ENCODE results near the gene RILPL1. TPM values are rescaled to one million over a fixed set of nuclear protein-coding genes. Genes with fewer than 3 reads are reported as not detected.
A peak's percentile ranks its signal among the peaks of the same experiment; 100 is the strongest.
"Not testable (repeated sequence)": the region's sequence is repeated elsewhere in the genome, so short reads cannot be mapped to it uniquely, and the experiment has no call there.

The RILPL1 gene, protein sequence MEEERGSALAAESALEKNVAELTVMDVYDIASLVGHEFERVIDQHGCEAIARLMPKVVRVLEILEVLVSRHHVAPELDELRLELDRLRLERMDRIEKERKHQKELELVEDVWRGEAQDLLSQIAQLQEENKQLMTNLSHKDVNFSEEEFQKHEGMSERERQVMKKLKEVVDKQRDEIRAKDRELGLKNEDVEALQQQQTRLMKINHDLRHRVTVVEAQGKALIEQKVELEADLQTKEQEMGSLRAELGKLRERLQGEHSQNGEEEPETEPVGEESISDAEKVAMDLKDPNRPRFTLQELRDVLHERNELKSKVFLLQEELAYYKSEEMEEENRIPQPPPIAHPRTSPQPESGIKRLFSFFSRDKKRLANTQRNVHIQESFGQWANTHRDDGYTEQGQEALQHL
- 4.9 and 7.8 TPM in 2 replicates for total RNA-seq
- polyA plus RNA-seq: 12.6 and 15.8 TPM in 2 replicates
- 15.0 and 18.0 TPM in 2 replicates for polyA plus RNA-seq (2012)
- polyA minus RNA-seq (ENCODE audit: low replicate concordance): 12.4 and 20.9 TPM in 2 replicates

GRCh38 chr12:123533672-123534643, at the start of gene RILPL1:
Gene RILPL1, minus strand, starts transcription at chr12:123533719. Its CDS starts 237 bp downstream, at chr12:123533482.
- Histone ChIP-seq H3K4me3 (replicated peaks in 1 of 4; ENCODE audit: control extremely low read depth in 1 of 4, insufficient read depth in 1 of 4, low read depth in 3 of 4, low read length in 4 of 4) (peak within 1 kb of the TSS; percentile 50 to 76 (median 60)), H3K27ac (ENCODE audit: insufficient read depth, low read length) (peak within 1 kb of the TSS; percentile 51), H3K4me1 (ENCODE audit: control insufficient read depth, extremely low read depth, insufficient read depth, low read length) (no peaks in the 10 kb centered on the region), H3K9ac (ENCODE audit: insufficient read depth, low read length) (peak within 1 kb of the TSS; percentile 65), H3K4me2 (ENCODE audit: extremely low read depth, insufficient read depth, low read length) (peak within 1 kb of the TSS; percentile 82), H3K79me2 (ENCODE audit: control insufficient read depth, insufficient read depth, low read length) (peaks cover 18% of the 10 kb centered on the region), H2AFZ (ENCODE audit: low read length) (peak within 1 kb of the TSS; percentile 93), H3K27me3 (ENCODE audit: control insufficient read depth, insufficient read depth, low read length) (no peaks in the 10 kb centered on the region), H3K9me3 (ENCODE audit: control insufficient read depth, insufficient read depth, low read depth, low read length) (no peaks in the 10 kb centered on the region), H4K20me1 (ENCODE audit: control insufficient read depth, extremely low read depth, insufficient read depth, low read length) (no peaks in the 10 kb centered on the region), H3K36me3 (ENCODE audit: control insufficient read depth, insufficient read depth, low read length) (no peaks in the 10 kb centered on the region)
- DNase-seq (ENCODE audit: low read depth in 2 of 2): peak; percentile 41 to 49
- TF ChIP-seq CTCF (conservative IDR thresholded peaks at IDR 0.05 in 1 of 2, IDR thresholded peaks at IDR 0.05 in 1 of 2; ENCODE audit: low read depth in 1 of 2, low read length in 2 of 2) (peak; percentile 2 to 11), EZH2 (IDR thresholded peaks at IDR 0.05; ENCODE audit: low read length, missing control alignments) (no peak)

- no peaks in the 10 kb centered on the region for H3K27me3 ChIP-seq (ENCODE audit: control insufficient read depth, insufficient read depth, low read length)
- no peak overlapping the region for H2AFZ ChIP-seq (ENCODE audit: low read length)
- TF ChIP-seq CTCF (conservative IDR thresholded peaks at IDR 0.05 in 1 of 2, IDR thresholded peaks at IDR 0.05 in 1 of 2; ENCODE audit: low read depth in 1 of 2, low read length in 2 of 2) (no peak), EZH2 (IDR thresholded peaks at IDR 0.05; ENCODE audit: low read length, missing control alignments) (no peak)
- no peaks in the 10 kb centered on the region for H3K9me3 ChIP-seq (ENCODE audit: control insufficient read depth, insufficient read depth, low read depth, low read length)
- no peak overlapping the region for H3K4me2 ChIP-seq (ENCODE audit: extremely low read depth, insufficient read depth, low read length)
- no peak overlapping the region for H3K9ac ChIP-seq (ENCODE audit: insufficient read depth, low read length)
- no peaks in the 10 kb centered on the region for H3K36me3 ChIP-seq (ENCODE audit: control insufficient read depth, insufficient read depth, low read length)
- no peak overlapping the region for H3K4me3 ChIP-seq (replicated peaks in 1 of 4; ENCODE audit: control extremely low read depth in 1 of 4, insufficient read depth in 1 of 4, low read depth in 3 of 4, low read length in 4 of 4)
- peaks cover 26% of the 10 kb centered on the region for H3K79me2 ChIP-seq (ENCODE audit: control insufficient read depth, insufficient read depth, low read length)
- no peak overlapping the region for H3K27ac ChIP-seq (ENCODE audit: insufficient read depth, low read length)
- DNase-seq (ENCODE audit: low read depth in 2 of 2): no peak
- H3K4me1 ChIP-seq (ENCODE audit: control insufficient read depth, extremely low read depth, insufficient read depth, low read length): peaks cover 4% of the 10 kb centered on the region
- no peaks in the 10 kb centered on the region for H4K20me1 ChIP-seq (ENCODE audit: control insufficient read depth, extremely low read depth, insufficient read depth, low read length)
These were observed 47.3 kb upstream of the RILPL1 start for GRCh38 chr12:123580772-123581171.

GRCh38 chr12:123578829-123579228, 45.3 kb upstream of the RILPL1 start:
- not testable (repeated sequence) for H3K27me3 ChIP-seq (ENCODE audit: control insufficient read depth, insufficient read depth, low read length); H3K9ac ChIP-seq (ENCODE audit: insufficient read depth, low read length); DNase-seq (ENCODE audit: low read depth in 2 of 2); H3K9me3 ChIP-seq (ENCODE audit: control insufficient read depth, insufficient read depth, low read depth, low read length); H3K4me1 ChIP-seq (ENCODE audit: control insufficient read depth, extremely low read depth, insufficient read depth, low read length); H3K4me3 ChIP-seq (replicated peaks in 1 of 4; ENCODE audit: control extremely low read depth in 1 of 4, insufficient read depth in 1 of 4, low read depth in 3 of 4, low read length in 4 of 4); H3K27ac ChIP-seq (ENCODE audit: insufficient read depth, low read length); H2AFZ ChIP-seq (ENCODE audit: low read length); H3K4me2 ChIP-seq (ENCODE audit: extremely low read depth, insufficient read depth, low read length); H4K20me1 ChIP-seq (ENCODE audit: control insufficient read depth, extremely low read depth, insufficient read depth, low read length); H3K36me3 ChIP-seq (ENCODE audit: control insufficient read depth, insufficient read depth, low read length)
- peaks cover 13% of the 10 kb centered on the region for H3K79me2 ChIP-seq (ENCODE audit: control insufficient read depth, insufficient read depth, low read length)

All from fibroblast of lung (primary cell).